ENCODE results near the gene APLP1.

GRCh38 chr19:35888398-35888797, 20.0 kb downstream of the APLP1 start:
- TF ChIP-seq, protein P1, sequence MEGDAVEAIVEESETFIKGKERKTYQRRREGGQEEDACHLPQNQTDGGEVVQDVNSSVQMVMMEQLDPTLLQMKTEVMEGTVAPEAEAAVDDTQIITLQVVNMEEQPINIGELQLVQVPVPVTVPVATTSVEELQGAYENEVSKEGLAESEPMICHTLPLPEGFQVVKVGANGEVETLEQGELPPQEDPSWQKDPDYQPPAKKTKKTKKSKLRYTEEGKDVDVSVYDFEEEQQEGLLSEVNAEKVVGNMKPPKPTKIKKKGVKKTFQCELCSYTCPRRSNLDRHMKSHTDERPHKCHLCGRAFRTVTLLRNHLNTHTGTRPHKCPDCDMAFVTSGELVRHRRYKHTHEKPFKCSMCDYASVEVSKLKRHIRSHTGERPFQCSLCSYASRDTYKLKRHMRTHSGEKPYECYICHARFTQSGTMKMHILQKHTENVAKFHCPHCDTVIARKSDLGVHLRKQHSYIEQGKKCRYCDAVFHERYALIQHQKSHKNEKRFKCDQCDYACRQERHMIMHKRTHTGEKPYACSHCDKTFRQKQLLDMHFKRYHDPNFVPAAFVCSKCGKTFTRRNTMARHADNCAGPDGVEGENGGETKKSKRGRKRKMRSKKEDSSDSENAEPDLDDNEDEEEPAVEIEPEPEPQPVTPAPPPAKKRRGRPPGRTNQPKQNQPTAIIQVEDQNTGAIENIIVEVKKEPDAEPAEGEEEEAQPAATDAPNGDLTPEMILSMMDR (IDR thresholded peaks at IDR 0.05), result no peak
- no peak for TF ChIP-seq POLR2A (IDR thresholded peaks at IDR 0.05)

All from lower leg skin (tissue), 3 donors.